ENCODE results near the gene MTCL1. TPM values are rescaled to one million over a fixed set of nuclear protein-coding genes. Genes with fewer than 3 reads are reported as not detected.

Gene MTCL1
- total RNA-seq, 4 donors from 2014 or later: 12.3 to 35.9 (median 26.1) TPM

DNA sequence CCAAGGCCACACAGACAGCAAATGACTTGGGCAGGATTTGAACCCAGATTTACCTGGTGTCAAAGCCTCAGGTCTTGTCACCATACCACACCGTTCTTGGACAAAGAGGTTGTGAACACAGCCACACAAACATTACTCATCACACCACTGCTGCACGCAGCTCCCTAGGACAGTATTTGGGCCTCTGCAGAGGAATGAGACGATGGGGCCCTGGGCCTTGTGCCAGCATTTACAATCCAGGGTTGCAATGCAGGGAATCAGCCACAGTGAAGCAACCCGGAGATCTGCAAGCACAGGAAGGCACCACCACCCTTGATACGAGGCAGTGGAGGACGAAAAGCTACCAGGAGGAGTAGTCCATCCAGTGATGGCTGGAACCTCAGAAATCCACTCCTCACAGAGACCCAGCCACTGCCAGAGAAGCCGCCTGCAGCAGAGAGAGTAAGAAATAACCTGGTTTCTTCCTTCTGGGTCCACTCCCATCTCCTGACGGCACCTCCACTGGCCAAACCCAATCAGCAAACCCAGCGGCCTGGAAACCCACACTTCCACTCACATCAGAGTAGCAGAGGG is 3.7 kb upstream of the MTCL1 start:
- DNase-seq: no peak
- Histone ChIP-seq H3K27me3 (peaks cover 71% of the 10 kb centered on the region), H3K36me3 (no peaks in the 10 kb centered on the region), H3K27ac (peak overlapping the region in 2 of 4 donors; percentile 4 to 32), H3K9me3 (no peaks in the 10 kb centered on the region), H3K4me1 (peaks cover 0 to 19% (median 6%) of the 10 kb centered on the region in 4 donors), H3K4me3 (no peak overlapping the region)
- TF ChIP-seq POLR2A (IDR thresholded peaks at IDR 0.05): no peak
- TF ChIP-seq, protein P1, sequence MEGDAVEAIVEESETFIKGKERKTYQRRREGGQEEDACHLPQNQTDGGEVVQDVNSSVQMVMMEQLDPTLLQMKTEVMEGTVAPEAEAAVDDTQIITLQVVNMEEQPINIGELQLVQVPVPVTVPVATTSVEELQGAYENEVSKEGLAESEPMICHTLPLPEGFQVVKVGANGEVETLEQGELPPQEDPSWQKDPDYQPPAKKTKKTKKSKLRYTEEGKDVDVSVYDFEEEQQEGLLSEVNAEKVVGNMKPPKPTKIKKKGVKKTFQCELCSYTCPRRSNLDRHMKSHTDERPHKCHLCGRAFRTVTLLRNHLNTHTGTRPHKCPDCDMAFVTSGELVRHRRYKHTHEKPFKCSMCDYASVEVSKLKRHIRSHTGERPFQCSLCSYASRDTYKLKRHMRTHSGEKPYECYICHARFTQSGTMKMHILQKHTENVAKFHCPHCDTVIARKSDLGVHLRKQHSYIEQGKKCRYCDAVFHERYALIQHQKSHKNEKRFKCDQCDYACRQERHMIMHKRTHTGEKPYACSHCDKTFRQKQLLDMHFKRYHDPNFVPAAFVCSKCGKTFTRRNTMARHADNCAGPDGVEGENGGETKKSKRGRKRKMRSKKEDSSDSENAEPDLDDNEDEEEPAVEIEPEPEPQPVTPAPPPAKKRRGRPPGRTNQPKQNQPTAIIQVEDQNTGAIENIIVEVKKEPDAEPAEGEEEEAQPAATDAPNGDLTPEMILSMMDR (IDR thresholded peaks at IDR 0.05): no peak
- TF ChIP-seq EP300 (IDR thresholded peaks at IDR 0.05; ENCODE audit: low read depth): no peak
- no peak for TF ChIP-seq POLR2AphosphoS5 (IDR thresholded peaks at IDR 0.05)
- intact Hi-C loops (cut with DNase I; ENCODE audit: low total_unique reads): loop anchor here (10.0 kb wide), 1 partner anchor 73 kb away; no protein-coding TSS in a partner anchor
- in situ Hi-C loops (cut with MboI; ENCODE audit: low pct_ligation_motif_present in 1 of 4, low pct_unique_long_range_greater_than_20kb in 1 of 4, low sequenced_read_pairs in 3 of 4): loop anchor here in 1 of 4 donors (10.0 kb wide), 1 partner anchor 283 kb away; no protein-coding TSS in a partner anchor
- WGBS, 2 donors (ENCODE audit: low coverage in 1 of 2): 17 to 42% methylated on average over 1 to 9 of the region's 9 CpGs

DNA sequence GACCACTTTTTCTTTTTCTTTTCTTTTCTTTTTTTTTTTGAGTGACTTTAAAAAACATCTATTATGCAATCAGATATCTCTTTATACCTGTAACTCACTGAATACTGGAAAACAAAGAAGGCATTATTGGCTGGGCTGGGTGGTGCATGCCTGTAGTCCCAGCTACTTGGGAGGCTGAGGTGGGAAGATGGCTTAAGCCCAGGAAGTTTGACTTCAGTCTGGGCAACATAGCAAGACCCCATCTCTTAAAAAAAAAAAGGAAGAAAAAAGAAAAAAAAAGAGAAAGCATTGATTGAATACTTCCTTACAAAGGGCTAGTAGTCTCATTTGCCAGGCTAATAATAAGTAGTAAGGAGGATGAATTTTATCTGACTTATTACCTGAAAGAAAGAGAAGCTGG is 2.7 kb upstream of the MTCL1 start:
- H3K27me3 ChIP-seq: peaks cover 81% of the 10 kb centered on the region
- TF ChIP-seq EP300 (IDR thresholded peaks at IDR 0.05; ENCODE audit: low read depth) (no peak), POLR2AphosphoS5 (IDR thresholded peaks at IDR 0.05) (no peak), POLR2A (IDR thresholded peaks at IDR 0.05) (no peak)
- TF ChIP-seq, protein P1 (IDR thresholded peaks at IDR 0.05): no peak
- peak overlapping the region in 1 of 4 donors; percentile 87 for H3K27ac ChIP-seq
- no peaks in the 10 kb centered on the region for H3K36me3 ChIP-seq
- H3K4me1 ChIP-seq: peaks cover 0 to 26% (median 8%) of the 10 kb centered on the region in 4 donors
- in situ Hi-C loops (cut with MboI; ENCODE audit: low pct_ligation_motif_present in 1 of 4, low pct_unique_long_range_greater_than_20kb in 1 of 4, low sequenced_read_pairs in 3 of 4) (loop anchor here in 1 of 4 donors (10.0 kb wide), 1 partner anchor 282 kb away; no protein-coding TSS in a partner anchor), intact Hi-C loops (cut with DNase I; ENCODE audit: low total_unique reads) (loop anchor here (10.0 kb wide), 1 partner anchor 72 kb away; no protein-coding TSS in a partner anchor)
- H3K4me3 ChIP-seq: no peak overlapping the region
- no peak for DNase-seq
- no peaks in the 10 kb centered on the region for H3K9me3 ChIP-seq

DNA sequence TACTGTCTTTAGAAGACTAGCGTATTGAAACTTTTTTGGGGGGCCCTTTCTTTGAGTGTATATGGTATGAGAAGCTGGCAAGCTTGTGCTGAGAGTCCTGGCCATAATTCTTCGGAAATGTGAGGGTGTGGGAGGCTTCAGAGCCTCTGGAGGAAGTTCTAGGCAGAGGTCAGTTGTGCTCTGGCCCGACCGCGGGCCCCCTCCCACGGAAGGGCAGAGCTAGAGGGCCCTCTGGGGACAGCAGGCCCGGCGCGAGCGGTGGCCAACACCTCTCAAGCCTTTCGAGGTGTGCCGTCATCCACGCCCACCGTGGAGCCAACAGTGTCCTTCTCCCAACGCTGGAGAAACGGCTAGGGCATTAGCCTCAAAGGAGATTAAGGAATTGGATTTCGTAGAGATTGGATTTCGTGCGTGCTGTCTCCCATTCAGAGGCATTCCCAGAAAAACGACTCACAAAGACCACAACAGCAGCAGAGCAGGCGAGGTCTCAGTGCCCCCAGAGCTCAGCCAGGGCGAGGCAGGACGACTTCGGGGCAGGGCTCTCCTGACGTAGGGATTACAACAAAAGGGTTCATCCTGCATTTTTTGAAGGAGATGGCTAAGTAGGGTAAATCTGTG is 2.2 kb upstream of the MTCL1 start:
- intact Hi-C loops (cut with DNase I; ENCODE audit: low total_unique reads) (loop anchor here (10.0 kb wide), 1 partner anchor 72 kb away; no protein-coding TSS in a partner anchor), in situ Hi-C loops (cut with MboI; ENCODE audit: low pct_ligation_motif_present in 1 of 4, low pct_unique_long_range_greater_than_20kb in 1 of 4, low sequenced_read_pairs in 3 of 4) (loop anchor here in 1 of 4 donors (10.0 kb wide), 1 partner anchor 282 kb away; no protein-coding TSS in a partner anchor)
- DNase-seq: no peak
- no peaks in the 10 kb centered on the region for H3K36me3 ChIP-seq
- H3K9me3 ChIP-seq: no peaks in the 10 kb centered on the region
- H3K27me3 ChIP-seq: peaks cover 86% of the 10 kb centered on the region
- no peak overlapping the region for H3K4me3 ChIP-seq
- TF ChIP-seq, protein P1 (IDR thresholded peaks at IDR 0.05): no peak
- TF ChIP-seq POLR2AphosphoS5 (IDR thresholded peaks at IDR 0.05) (no peak), POLR2A (IDR thresholded peaks at IDR 0.05) (no peak), EP300 (IDR thresholded peaks at IDR 0.05; ENCODE audit: low read depth) (no peak)
- H3K4me1 ChIP-seq: peaks cover 0 to 26% (median 8%) of the 10 kb centered on the region in 4 donors
- peak overlapping the region; percentile 75 to 89 (median 88) for H3K27ac ChIP-seq
- WGBS, 2 donors (ENCODE audit: low coverage in 1 of 2): 65 to 91% methylated on average over 1 to 23 of the region's 25 CpGs

DNA sequence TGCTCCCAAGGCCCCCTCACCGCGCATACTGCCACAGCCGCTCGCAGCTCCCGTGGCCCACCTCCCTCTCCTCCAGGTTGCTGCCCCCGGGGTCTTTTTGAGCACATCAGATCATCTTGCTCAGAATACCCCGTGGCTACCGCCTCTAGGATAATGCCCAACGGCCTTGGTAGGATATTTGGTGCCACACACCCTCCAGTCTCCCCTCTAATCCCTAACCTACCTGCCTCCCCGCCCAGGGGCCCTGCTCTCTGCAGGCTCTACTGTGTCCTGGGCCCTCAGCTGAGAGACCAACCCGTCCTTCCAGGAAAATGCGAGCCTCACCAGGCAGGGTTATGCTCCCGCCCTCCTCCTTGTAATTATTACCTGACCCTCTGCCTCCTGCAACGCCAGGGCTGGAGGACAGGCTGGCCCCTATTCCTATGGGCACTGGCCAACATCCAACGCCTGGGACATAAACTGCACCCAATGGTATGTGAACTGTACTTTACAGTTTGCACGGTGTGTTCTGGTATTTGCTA is 1.5 kb upstream of the MTCL1 start:
- no peak for DNase-seq
- peak overlapping the region in 1 of 4 donors; percentile 55 for H3K4me3 ChIP-seq
- H3K9me3 ChIP-seq: no peaks in the 10 kb centered on the region
- intact Hi-C loops (cut with DNase I; ENCODE audit: low total_unique reads) (loop anchor here (10.0 kb wide), 1 partner anchor 71 kb away; no protein-coding TSS in a partner anchor), in situ Hi-C loops (cut with MboI; ENCODE audit: low pct_ligation_motif_present in 1 of 4, low pct_unique_long_range_greater_than_20kb in 1 of 4, low sequenced_read_pairs in 3 of 4) (loop anchor here in 1 of 4 donors (10.0 kb wide), 1 partner anchor 281 kb away; no protein-coding TSS in a partner anchor)
- WGBS, 2 donors (ENCODE audit: low coverage in 1 of 2): 55 to 80% methylated on average over 1 to 16 of the region's 16 CpGs
- H3K27ac ChIP-seq: peak overlapping the region; percentile 75 to 89 (median 88)
- no peak for TF ChIP-seq POLR2A (IDR thresholded peaks at IDR 0.05)
- TF ChIP-seq, protein P1 (IDR thresholded peaks at IDR 0.05): no peak
- TF ChIP-seq POLR2AphosphoS5 (IDR thresholded peaks at IDR 0.05): no peak
- no peak for TF ChIP-seq EP300 (IDR thresholded peaks at IDR 0.05; ENCODE audit: low read depth)
- H3K27me3 ChIP-seq: peaks cover 86% of the 10 kb centered on the region
- peaks cover 0 to 26% (median 8%) of the 10 kb centered on the region in 4 donors for H3K4me1 ChIP-seq
- H3K36me3 ChIP-seq: no peaks in the 10 kb centered on the region
